Vagina (tissue), 2 donors: Measurements from ENCODE around the gene CPSF2. TPM values are rescaled to one million over a fixed set of nuclear protein-coding genes. Genes with fewer than 3 reads are reported as not detected.

Source experiments
- DNase-seq, 2 donors: peaks; one replicate each; pipeline ENCODE4 v3.0.0-alpha.2; 2017; ENCODE audit errors: extremely low spot score in 2 of 2
- H3K27ac ChIP-seq: fragments of 200-600 bp; sonication (generic); one replicate; pipeline ENCODE4 v1.5.1; 2019
- H3K27me3 ChIP-seq: fragments of 200-600 bp; sonication (generic); one replicate; pipeline ENCODE4 v1.5.1; 2019
- H3K36me3 ChIP-seq, 2 donors: fragments of 200-600 bp; sonication (generic); one replicate each; pipeline ENCODE4 v1.5.1; 2017 to 2019
- H3K4me1 ChIP-seq: fragments of 200-600 bp; sonication (generic); one replicate; pipeline ENCODE4 v1.5.1; 2019
- H3K4me3 ChIP-seq, 2 donors: fragments of 200-600 bp; sonication (generic); 1 replicate in 1 of 2; 2 replicates in 1 of 2; pipeline ENCODE4 v1.5.1; 2016 to 2019
- H3K9me3 ChIP-seq: fragments of 200-600 bp; sonication (generic); one replicate; pipeline ENCODE4 v1.5.1; 2019
- CTCF ChIP-seq, 3 experiments: fragments of 450-650 bp in 2 of 3; fragments of 200-600 bp in 1 of 3; sonication (generic) in 1 of 3; IDR thresholded peaks; one replicate each; pipeline ENCODE4 v1.5.1; 2017 to 2019; ENCODE audit warnings: antibody characterized with exemption in 3 of 3, mild to moderate bottlenecking in 2 of 3, moderate library complexity in 2 of 3
- POLR2A ChIP-seq, 2 donors: fragments of 450-650 bp; IDR thresholded peaks; one replicate each; pipeline ENCODE4 v1.6.1; 2017; ENCODE audit warnings: antibody characterized with exemption in 2 of 2, mild to moderate bottlenecking in 2 of 2, moderate library complexity in 2 of 2
- POLR2AphosphoS5 ChIP-seq, 2 donors: sonication (generic); formaldehyde crosslinking; IDR thresholded peaks; one replicate each; pipeline ENCODE4 v1.9.0; 2017; ENCODE audit warnings: antibody characterized with exemption in 2 of 2, mild to moderate bottlenecking in 2 of 2, low read depth in 1 of 2; ENCODE audit not compliant: insufficient read depth in 1 of 2
- intact Hi-C: fragments of 100-400 bp; cut with DNase I; formaldehyde crosslinking; loops from one replicate; pipeline ENCODE4 v1.15.1; 2023
- total RNA-seq: library from RNA; depleted of rRNA; stranded (reverse); fragments of >200 nt; gene quantifications from one replicate; pipeline ENCODE4 v1.2.3, GENCODE V29; 2016

Gene CPSF2
- total RNA-seq, 1 donor from 2014 or later: 25.8 TPM

GRCh38 chr14:92190768-92191167 is 69.0 kb downstream of the CPSF2 start:
- no peak for DNase-seq
- no peaks in the 10 kb centered on the region for H3K9me3 ChIP-seq
- H3K4me3 ChIP-seq: no peak overlapping the region
- H3K4me1 ChIP-seq: no peaks in the 10 kb centered on the region
- TF ChIP-seq POLR2A (IDR thresholded peaks at IDR 0.05): no peak
- TF ChIP-seq CTCF (IDR thresholded peaks at IDR 0.05): no peak
- TF ChIP-seq POLR2AphosphoS5 (IDR thresholded peaks at IDR 0.05; ENCODE audit: insufficient read depth in 1 of 2, low read depth in 1 of 2): no peak
- no peak overlapping the region for H3K27ac ChIP-seq
- intact Hi-C loops: no loop called here
- no peaks in the 10 kb centered on the region for H3K27me3 ChIP-seq
- H3K36me3 ChIP-seq: no peaks in the 10 kb centered on the region

GRCh38 chr14:92198804-92199203 is 77.0 kb downstream of the CPSF2 start:
- Histone ChIP-seq H3K9me3 (no peaks in the 10 kb centered on the region), H3K4me1 (no peaks in the 10 kb centered on the region), H3K27ac (no peak overlapping the region), H3K36me3 (no peaks in the 10 kb centered on the region), H3K4me3 (no peak overlapping the region), H3K27me3 (no peaks in the 10 kb centered on the region)
- intact Hi-C loops: no loop called here
- TF ChIP-seq POLR2A (IDR thresholded peaks at IDR 0.05) (no peak), POLR2AphosphoS5 (IDR thresholded peaks at IDR 0.05; ENCODE audit: insufficient read depth in 1 of 2, low read depth in 1 of 2) (no peak), CTCF (IDR thresholded peaks at IDR 0.05) (no peak)
- no peak for DNase-seq

GRCh38 chr14:92199763-92200162 is 78.0 kb downstream of the CPSF2 start:
- intact Hi-C loops: no loop called here
- no peaks in the 10 kb centered on the region for H3K4me1 ChIP-seq
- H3K4me3 ChIP-seq: no peak overlapping the region
- TF ChIP-seq POLR2AphosphoS5 (IDR thresholded peaks at IDR 0.05; ENCODE audit: insufficient read depth in 1 of 2, low read depth in 1 of 2) (no peak), POLR2A (IDR thresholded peaks at IDR 0.05) (no peak), CTCF (IDR thresholded peaks at IDR 0.05) (no peak)
- no peaks in the 10 kb centered on the region for H3K27me3 ChIP-seq
- no peaks in the 10 kb centered on the region for H3K9me3 ChIP-seq
- H3K27ac ChIP-seq: no peak overlapping the region
- no peaks in the 10 kb centered on the region for H3K36me3 ChIP-seq
- no peak for DNase-seq

GRCh38 chr14:92203116-92203515 is 81.3 kb downstream of the CPSF2 start:
- no peak for DNase-seq

GRCh38 chr14:92204792-92205191 is 83.0 kb downstream of the CPSF2 start:
- no peak overlapping the region for H3K27ac ChIP-seq
- no peaks in the 10 kb centered on the region for H3K4me1 ChIP-seq
- no peak overlapping the region for H3K4me3 ChIP-seq
- H3K9me3 ChIP-seq: no peaks in the 10 kb centered on the region
- TF ChIP-seq POLR2AphosphoS5 (IDR thresholded peaks at IDR 0.05; ENCODE audit: insufficient read depth in 1 of 2, low read depth in 1 of 2) (no peak), CTCF (IDR thresholded peaks at IDR 0.05) (no peak), POLR2A (IDR thresholded peaks at IDR 0.05) (no peak)
- H3K36me3 ChIP-seq: no peaks in the 10 kb centered on the region
- intact Hi-C loops: no loop called here
- no peak for DNase-seq
- no peaks in the 10 kb centered on the region for H3K27me3 ChIP-seq

More at GRCh38 chr14:92203116-92203515, 81.3 kb downstream of the CPSF2 start:
- Histone ChIP-seq H3K4me1 (no peaks in the 10 kb centered on the region), H3K4me3 (no peak overlapping the region), H3K27ac (no peak overlapping the region), H3K36me3 (no peaks in the 10 kb centered on the region), H3K27me3 (no peaks in the 10 kb centered on the region), H3K9me3 (no peaks in the 10 kb centered on the region)
- intact Hi-C loops: no loop called here
- TF ChIP-seq CTCF (IDR thresholded peaks at IDR 0.05): no peak
- TF ChIP-seq POLR2A (IDR thresholded peaks at IDR 0.05): no peak
- no peak for TF ChIP-seq POLR2AphosphoS5 (IDR thresholded peaks at IDR 0.05; ENCODE audit: insufficient read depth in 1 of 2, low read depth in 1 of 2)
